HepG2 (cell line): ENCODE results near the gene KRTAP10-5. TPM values are rescaled to one million over a fixed set of nuclear protein-coding genes. Genes with fewer than 3 reads are reported as not detected.

ENCODE experiments used
- FOXC1 ChIP-seq: sonication (generic); formaldehyde crosslinking; IDR thresholded peaks from 2 replicates; pipeline ENCODE4 v1.8.0; 2022; ENCODE audit warnings: mild to moderate bottlenecking, missing genetic modification reagents, borderline replicate concordance
- HNF4A ChIP-seq: sonication (generic); formaldehyde crosslinking; IDR thresholded peaks from 2 replicates; pipeline ENCODE4 v1.4.0; 2020; ENCODE audit warnings: missing genetic modification reagents
- MEF2D ChIP-seq: sonication (generic); formaldehyde crosslinking; IDR thresholded peaks from 2 replicates; pipeline ENCODE4 v1.5.1; 2020; ENCODE audit warnings: mild to moderate bottlenecking, missing genetic modification reagents
- NFKBIZ ChIP-seq: IDR thresholded peaks from 2 replicates; pipeline ENCODE4 v1.6.1; 2018; ENCODE audit warnings: missing genetic modification reagents, missing compliant biosample characterization
- PAX8 ChIP-seq: sonication (generic); formaldehyde crosslinking; IDR thresholded peaks from 2 replicates; pipeline ENCODE4 v1.8.0; 2022; ENCODE audit warnings: mild to moderate bottlenecking, missing genetic modification reagents, borderline replicate concordance
- PHF21A ChIP-seq: sonication (generic); formaldehyde crosslinking; IDR thresholded peaks from 2 replicates; pipeline ENCODE4 v1.5.0; 2020; ENCODE audit warnings: mild to moderate bottlenecking, missing genetic modification reagents
- PHF5A ChIP-seq: IDR thresholded peaks from one replicate; pipeline ENCODE4 v1.6.1; 2018; ENCODE audit warnings: low read depth, missing genetic modification reagents; ENCODE audit not compliant: unreplicated experiment
- PPARG ChIP-seq: conservative IDR thresholded peaks from 2 replicates; pipeline ENCODE4 v1.6.1; 2016; ENCODE audit warnings: missing biosample characterization, missing genetic modification reagents
- SIX4 ChIP-seq: sonication (generic); formaldehyde crosslinking; IDR thresholded peaks from 2 replicates; pipeline ENCODE4 v1.4.0; 2020; ENCODE audit warnings: missing genetic modification reagents
- SMAD3 ChIP-seq: sonication (generic); formaldehyde crosslinking; IDR thresholded peaks from 2 replicates; pipeline ENCODE4 v1.4.0; 2020; ENCODE audit warnings: missing genetic modification reagents
- SRSF1 ChIP-seq: fragments of 200-400 bp; formaldehyde crosslinking; optimal IDR thresholded peaks from 2 replicates; pipeline ENCODE3; 2017; ENCODE audit warnings: mild to moderate bottlenecking, low read depth, low read length, moderate library complexity
- SYNCRIP ChIP-seq: fragments of 200-400 bp; formaldehyde crosslinking; IDR thresholded peaks from 2 replicates; pipeline ENCODE4 v1.6.1; 2018; ENCODE audit warnings: mild to moderate bottlenecking, low read depth, low read length; ENCODE audit not compliant: insufficient read depth
- TAF1 ChIP-seq: sonication (generic); formaldehyde crosslinking; IDR thresholded peaks from 2 replicates; pipeline ENCODE4 v1.4.0; 2020; ENCODE audit warnings: missing genetic modification reagents
- TCF12 ChIP-seq, 2 experiments: fragments of 450-650 bp in 1 of 2; sonication (generic) in 1 of 2; formaldehyde crosslinking in 1 of 2; IDR thresholded peaks; 2 replicates each; pipeline versions ENCODE4 v1.6.1 to v1.8.0; 2017 to 2022; ENCODE audit warnings: antibody characterized with exemption in 1 of 2, mild to moderate bottlenecking in 1 of 2, missing genetic modification reagents in 1 of 2, moderate library complexity in 1 of 2
- THAP11 ChIP-seq: IDR thresholded peaks from 2 replicates; pipeline ENCODE4 v1.6.1; 2016; ENCODE audit warnings: missing biosample characterization, missing genetic modification reagents
- ZFP36L1 ChIP-seq: sonication (generic); formaldehyde crosslinking; IDR thresholded peaks from 2 replicates; pipeline ENCODE4 v1.8.0; 2022; ENCODE audit warnings: mild to moderate bottlenecking, missing genetic modification reagents, moderate library complexity
- ZFY ChIP-seq: sonication (generic); formaldehyde crosslinking; IDR thresholded peaks from 2 replicates; pipeline ENCODE4 v1.4.0; 2020; ENCODE audit warnings: missing genetic modification reagents
- ZNF256 ChIP-seq: sonication (generic); formaldehyde crosslinking; conservative IDR thresholded peaks from 2 replicates; pipeline ENCODE4 v1.4.0; 2020; ENCODE audit warnings: missing genetic modification reagents
- ZNF501 ChIP-seq: sonication (generic); formaldehyde crosslinking; IDR thresholded peaks from 2 replicates; pipeline ENCODE4 v1.5.1; 2020; ENCODE audit warnings: mild to moderate bottlenecking, moderate library complexity, missing genetic modification reagents
- ZSCAN22 ChIP-seq: sonication (generic); formaldehyde crosslinking; IDR thresholded peaks from 2 replicates; pipeline ENCODE4 v1.4.0; 2020; ENCODE audit warnings: mild to moderate bottlenecking, missing genetic modification reagents
- polyA plus RNA-seq, 8 experiments: library from polyadenylated mRNA; depleted of rRNA in 3 of 8; stranded (reverse) in 7 of 8; unstranded in 1 of 8; fragments of >200 nt; fragmentation: Illumina TruSeq in 4 of 8; extraction: Trizol in 4 of 8; gene quantifications; 2 replicates each; pipeline versions ENCODE4 v1.2.1 to v1.2.3, GENCODE V29; 2011 to 2016; ENCODE audit warnings: low read depth in 4 of 8, missing spikeins in 1 of 8, mixed read lengths in 1 of 8; ENCODE audit not compliant: insufficient read depth in 1 of 8
- total RNA-seq, 5 experiments: library from RNA; depleted of rRNA; stranded (reverse); fragments of >200 nt; fragmentation: Illumina TruSeq; extraction: Trizol; gene quantifications; 2 replicates each; pipeline ENCODE4 v1.2.3, GENCODE V29; 2016; ENCODE audit warnings: low read depth in 1 of 5
- TF ChIP-seq, protein P1 (sequence below): sonication (generic); formaldehyde crosslinking; IDR thresholded peaks from 2 replicates; pipeline ENCODE4 v1.8.1; 2023; ENCODE audit warnings: mild to moderate bottlenecking, moderate library complexity, missing genetic modification reagents
- TF ChIP-seq, protein P2 (sequence below): sonication (generic); formaldehyde crosslinking; IDR thresholded peaks from 2 replicates; pipeline ENCODE4 v1.4.0; 2020; ENCODE audit warnings: mild to moderate bottlenecking, low read depth, missing genetic modification reagents
- TF ChIP-seq, protein P3 (sequence below): sonication (generic); formaldehyde crosslinking; IDR thresholded peaks from 2 replicates; pipeline ENCODE4 v1.9.0; 2021; ENCODE audit warnings: mild to moderate bottlenecking, missing genetic modification reagents

The KRTAP10-5 gene
- total and polyA plus RNA-seq, 2 of the 13 experiments (the other 11 are each of a cell fraction or from before 2014, with no cell fraction given) = not detected

DNA sequence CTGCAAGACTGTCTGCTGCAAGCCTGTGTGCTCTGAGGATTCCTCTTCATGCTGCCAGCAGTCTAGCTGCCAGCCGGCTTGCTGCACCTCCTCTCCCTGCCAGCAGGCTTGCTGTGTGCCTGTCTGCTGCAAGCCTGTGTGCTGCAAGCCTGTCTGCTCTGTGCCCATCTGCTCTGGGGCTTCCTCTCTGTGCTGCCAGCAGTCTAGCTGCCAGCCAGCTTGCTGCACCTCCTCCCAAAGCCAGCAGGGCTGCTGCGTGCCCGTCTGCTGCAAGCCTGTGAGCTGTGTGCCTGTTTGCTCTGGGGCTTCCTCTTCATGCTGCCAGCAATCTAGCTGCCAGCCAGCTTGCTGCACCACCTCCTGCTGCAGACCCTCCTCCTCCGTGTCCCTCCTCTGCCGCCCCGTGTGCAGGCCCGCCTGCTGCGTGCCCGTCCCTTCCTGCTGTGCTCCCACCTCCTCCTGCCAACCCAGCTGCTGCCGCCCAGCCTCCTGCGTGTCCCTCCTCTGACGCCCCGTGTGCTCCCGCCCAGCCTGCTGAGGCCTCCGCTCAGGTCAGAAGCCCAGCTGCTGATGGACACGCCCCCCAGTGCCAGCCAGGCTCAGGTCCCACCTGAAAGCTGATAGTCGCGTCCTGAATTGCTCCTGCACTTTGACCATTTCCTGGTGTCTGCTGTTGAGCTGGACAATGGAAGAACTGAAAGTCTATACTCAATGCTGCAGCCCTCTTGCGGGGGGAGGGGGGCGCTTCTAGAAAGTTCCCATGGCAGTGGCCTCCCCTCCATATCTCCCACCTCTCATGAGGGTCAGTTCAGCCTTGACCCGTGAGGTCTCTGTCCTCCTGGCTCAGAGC, 5.7 kb downstream of the KRTAP10-5 start (continued):
- TF ChIP-seq SYNCRIP (no peak), NFKBIZ (CRISPR knock-in tag) (no peak), THAP11 (CRISPR knock-in tag) (0 out of 2 replicates have a peak, but pooled peaks have one; percentile 20), MEF2D (CRISPR knock-in tag) (no peak), ZNF256 (CRISPR knock-in tag) (no peak), TCF12 (IDR thresholded peaks at IDR 0.05) (no peak), TCF12 (CRISPR knock-in tag; IDR thresholded peaks at IDR 0.05) (no peak), SIX4 (CRISPR knock-in tag) (peak; percentile 55; the same call in 1 of the 2 replicates), SMAD3 (no peak), TAF1 (CRISPR knock-in tag) (no peak), FOXC1 (CRISPR knock-in tag) (0 out of 2 replicates have a peak, but pooled peaks have one; percentile 29), SRSF1 (no peak), ZFY (CRISPR knock-in tag) (peak; percentile 51; the same call in 1 of the 2 replicates), PHF5A (CRISPR knock-in tag) (no peak), ZNF501 (CRISPR knock-in tag) (peak; percentile 63; the same call in 1 of the 2 replicates), ZSCAN22 (no peak), ZFP36L1 (CRISPR knock-in tag) (no peak), PPARG (no peak), HNF4A (CRISPR knock-in tag) (peak; percentile 89), PHF21A (CRISPR knock-in tag) (peak; percentile 48; the same call in 1 of the 2 replicates), PAX8 (CRISPR knock-in tag) (no peak)
- TF ChIP-seq, protein P1, sequence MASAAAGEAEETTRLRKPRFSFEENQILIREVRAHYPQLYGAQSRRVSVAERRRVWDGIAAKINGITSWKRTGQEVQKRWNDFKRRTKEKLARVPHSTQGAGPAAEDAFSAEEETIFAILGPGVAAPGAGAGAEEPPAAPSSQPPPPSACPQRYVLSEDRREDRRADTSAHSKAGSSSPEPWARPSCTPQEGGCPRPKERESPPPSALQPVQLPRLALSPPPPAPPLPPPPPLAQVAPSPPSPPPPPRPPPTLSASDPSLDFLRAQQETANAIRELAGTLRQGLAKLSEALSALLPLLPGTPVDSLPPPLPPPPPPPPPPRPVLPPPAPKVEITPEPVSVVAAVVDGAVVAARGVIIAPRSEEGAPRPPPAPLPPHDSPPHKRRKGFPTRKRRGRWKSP = no peak
- TF ChIP-seq, protein P2, sequence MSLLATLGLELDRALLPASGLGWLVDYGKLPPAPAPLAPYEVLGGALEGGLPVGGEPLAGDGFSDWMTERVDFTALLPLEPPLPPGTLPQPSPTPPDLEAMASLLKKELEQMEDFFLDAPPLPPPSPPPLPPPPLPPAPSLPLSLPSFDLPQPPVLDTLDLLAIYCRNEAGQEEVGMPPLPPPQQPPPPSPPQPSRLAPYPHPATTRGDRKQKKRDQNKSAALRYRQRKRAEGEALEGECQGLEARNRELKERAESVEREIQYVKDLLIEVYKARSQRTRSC = no peak
- TF ChIP-seq, protein P3, sequence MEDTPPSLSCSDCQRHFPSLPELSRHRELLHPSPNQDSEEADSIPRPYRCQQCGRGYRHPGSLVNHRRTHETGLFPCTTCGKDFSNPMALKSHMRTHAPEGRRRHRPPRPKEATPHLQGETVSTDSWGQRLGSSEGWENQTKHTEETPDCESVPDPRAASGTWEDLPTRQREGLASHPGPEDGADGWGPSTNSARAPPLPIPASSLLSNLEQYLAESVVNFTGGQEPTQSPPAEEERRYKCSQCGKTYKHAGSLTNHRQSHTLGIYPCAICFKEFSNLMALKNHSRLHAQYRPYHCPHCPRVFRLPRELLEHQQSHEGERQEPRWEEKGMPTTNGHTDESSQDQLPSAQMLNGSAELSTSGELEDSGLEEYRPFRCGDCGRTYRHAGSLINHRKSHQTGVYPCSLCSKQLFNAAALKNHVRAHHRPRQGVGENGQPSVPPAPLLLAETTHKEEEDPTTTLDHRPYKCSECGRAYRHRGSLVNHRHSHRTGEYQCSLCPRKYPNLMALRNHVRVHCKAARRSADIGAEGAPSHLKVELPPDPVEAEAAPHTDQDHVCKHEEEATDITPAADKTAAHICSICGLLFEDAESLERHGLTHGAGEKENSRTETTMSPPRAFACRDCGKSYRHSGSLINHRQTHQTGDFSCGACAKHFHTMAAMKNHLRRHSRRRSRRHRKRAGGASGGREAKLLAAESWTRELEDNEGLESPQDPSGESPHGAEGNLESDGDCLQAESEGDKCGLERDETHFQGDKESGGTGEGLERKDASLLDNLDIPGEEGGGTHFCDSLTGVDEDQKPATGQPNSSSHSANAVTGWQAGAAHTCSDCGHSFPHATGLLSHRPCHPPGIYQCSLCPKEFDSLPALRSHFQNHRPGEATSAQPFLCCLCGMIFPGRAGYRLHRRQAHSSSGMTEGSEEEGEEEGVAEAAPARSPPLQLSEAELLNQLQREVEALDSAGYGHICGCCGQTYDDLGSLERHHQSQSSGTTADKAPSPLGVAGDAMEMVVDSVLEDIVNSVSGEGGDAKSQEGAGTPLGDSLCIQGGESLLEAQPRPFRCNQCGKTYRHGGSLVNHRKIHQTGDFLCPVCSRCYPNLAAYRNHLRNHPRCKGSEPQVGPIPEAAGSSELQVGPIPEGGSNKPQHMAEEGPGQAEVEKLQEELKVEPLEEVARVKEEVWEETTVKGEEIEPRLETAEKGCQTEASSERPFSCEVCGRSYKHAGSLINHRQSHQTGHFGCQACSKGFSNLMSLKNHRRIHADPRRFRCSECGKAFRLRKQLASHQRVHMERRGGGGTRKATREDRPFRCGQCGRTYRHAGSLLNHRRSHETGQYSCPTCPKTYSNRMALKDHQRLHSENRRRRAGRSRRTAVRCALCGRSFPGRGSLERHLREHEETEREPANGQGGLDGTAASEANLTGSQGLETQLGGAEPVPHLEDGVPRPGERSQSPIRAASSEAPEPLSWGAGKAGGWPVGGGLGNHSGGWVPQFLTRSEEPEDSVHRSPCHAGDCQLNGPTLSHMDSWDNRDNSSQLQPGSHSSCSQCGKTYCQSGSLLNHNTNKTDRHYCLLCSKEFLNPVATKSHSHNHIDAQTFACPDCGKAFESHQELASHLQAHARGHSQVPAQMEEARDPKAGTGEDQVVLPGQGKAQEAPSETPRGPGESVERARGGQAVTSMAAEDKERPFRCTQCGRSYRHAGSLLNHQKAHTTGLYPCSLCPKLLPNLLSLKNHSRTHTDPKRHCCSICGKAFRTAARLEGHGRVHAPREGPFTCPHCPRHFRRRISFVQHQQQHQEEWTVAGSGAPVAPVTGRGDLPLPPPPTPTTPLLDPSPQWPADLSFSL (CRISPR knock-in tag) = no peak
